Measurements from ENCODE around the gene DPT.

Gene DPT

GRCh38 chr1:168734946-168735345 lies 5.9 kb upstream of the DPT start:
- no peak for DNase-seq

DNA sequence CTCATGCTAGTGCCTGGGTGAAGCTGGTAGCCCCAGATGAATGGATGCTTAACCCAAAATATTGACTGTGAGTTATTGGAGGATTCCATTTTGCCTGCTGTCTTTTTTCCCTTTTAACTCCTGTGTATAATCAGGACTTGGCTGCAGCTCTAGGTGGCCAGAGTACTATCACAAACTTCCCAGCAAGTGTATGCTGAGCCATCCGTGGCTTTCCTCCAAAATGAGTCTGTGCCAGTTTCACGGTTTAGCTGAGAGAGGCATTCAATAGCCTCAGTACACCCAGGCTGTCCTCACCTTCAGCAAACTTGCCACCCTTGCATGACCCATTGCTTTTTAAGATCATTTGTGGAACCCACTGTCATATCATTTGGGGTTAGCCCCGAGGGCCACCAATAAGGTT lies 5.3 kb upstream of the DPT start:
- no peak for DNase-seq

GRCh38 chr1:168733241-168733640 lies 4.2 kb upstream of the DPT start:
- DNase-seq: no peak

- no peak for DNase-seq
These were observed 3.7 kb upstream of the DPT start for GRCh38 chr1:168732736-168733135.

DNA sequence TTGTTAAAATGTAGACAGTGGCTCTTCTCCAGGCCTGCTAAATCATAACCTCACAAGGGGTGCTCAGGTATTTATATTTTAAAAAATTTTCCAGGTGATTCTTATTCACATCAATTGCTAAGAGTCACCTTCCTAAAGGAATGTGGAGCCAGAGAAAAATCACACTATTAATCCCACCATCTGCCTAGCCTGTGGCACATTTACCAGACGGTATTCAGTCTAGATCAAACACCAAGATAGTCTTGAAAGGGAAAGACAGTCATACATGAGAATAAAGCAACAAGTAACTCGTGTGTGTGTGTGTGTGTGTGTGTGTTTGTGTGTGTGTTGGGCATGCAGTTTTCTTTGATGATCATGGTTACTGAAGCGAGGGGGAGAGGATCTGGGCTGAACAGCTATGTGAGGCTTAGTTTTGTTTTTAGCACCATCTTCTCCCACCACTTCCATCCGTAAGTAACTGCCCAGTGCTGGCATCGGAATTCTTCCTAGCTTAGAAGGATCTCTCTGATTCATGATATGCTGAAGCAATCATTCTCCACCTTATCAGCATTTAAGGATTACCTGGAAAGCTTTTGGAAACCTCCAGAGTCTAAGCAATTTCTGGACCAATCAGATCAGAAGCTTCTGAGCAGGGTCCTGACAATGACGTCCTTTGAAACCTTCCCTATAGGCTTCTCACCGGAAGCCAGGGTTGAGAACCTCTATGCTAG lies 2.4 kb upstream of the DPT start:
- no peak for DNase-seq

GRCh38 chr1:168729405-168729802 lies 398 bp upstream of the DPT start:
- DNase-seq: no peak

GRCh38 chr1:168726719-168727118 lies 2.3 kb downstream of the DPT start:
- no peak for DNase-seq

DNA sequence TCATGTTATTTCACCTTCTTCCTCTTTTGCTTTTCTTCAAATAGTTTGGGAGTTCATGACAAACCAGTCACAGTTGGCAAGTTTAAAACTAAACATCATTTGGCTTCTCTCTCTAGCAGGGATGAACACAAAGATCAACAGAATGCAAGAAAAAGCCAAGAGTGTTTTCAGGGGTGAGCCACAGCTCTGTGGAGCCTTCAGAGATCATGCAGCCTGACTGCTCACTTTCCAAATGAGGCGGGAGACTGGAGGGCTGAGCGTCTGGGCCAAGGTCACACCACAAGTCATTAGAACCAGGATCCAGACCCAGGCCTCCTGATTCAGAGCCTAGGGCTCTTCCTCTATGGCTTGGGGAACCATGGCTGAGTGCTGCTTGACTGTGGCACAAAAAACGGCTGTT lies 2.7 kb downstream of the DPT start:
- DNase-seq: no peak

- no peak for DNase-seq
These were observed 3.2 kb downstream of the DPT start for GRCh38 chr1:168725831-168726230.

GRCh38 chr1:168725060-168725459 lies 3.9 kb downstream of the DPT start:
- no peak for DNase-seq

DNA sequence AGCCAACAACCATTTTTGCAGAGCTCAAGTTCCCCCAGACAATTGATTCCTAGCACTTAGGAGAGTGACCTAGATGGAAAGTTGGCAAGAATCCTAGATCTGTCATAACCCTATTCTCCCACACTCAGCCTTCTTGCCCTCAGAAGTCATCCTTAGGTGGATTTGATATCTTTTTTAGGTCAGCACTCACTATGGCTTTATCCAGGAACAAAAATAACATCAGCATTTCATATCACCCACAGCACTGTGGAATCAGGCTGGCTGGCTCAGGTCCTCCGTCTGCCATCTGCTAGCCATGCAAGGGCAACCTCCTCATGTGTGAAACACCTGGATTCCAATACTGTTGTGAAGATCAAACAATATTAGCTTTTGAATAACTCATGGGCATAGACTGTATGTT lies 6.0 kb downstream of the DPT start:
- DNase-seq: no peak

GRCh38 chr1:168720839-168721238 lies 8.2 kb downstream of the DPT start:
- no peak for DNase-seq

DNA sequence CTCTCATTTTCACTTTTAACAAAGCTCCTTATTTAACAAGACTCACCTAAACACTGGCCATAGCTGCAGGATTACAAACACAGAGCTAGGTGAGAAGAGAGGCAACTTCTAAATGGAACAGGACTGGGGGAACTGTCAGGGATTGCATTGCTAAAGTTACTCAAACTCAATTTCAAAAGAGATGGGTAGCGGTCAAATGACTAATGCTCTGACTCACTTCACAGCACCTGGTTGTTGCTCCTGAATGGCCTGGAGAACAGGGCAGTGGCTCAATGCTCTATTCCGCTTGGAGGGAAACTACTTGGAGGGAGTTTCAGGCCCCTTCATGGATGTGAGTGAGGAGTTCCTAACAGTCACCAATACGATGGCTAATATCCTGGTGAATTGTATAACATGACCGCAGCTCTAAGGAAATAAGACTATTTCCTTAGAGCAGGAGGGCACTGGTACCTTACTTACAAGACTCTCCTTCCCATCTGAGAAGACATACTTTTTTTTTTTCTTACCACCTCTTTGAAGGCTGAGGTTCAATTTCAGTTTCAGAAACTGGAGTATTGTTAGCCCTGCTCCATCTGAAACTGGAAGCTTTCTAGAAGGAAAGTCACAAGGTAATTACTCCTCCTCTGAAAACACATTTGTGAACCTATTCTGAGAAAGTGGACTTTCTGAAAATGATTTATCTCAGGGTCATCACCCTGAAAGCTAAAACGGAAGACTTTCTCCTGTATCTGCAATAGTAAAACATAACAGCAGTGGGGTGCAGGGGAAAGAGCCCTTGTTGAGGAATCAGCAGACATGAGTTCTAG lies 9.5 kb downstream of the DPT start:
- no peak for DNase-seq

GRCh38 chr1:168717906-168718891 lies 10.8 kb downstream of the DPT start:
- no peak for DNase-seq

GRCh38 chr1:168714012-168714411 lies 15.0 kb downstream of the DPT start:
- no peak for DNase-seq

DNA sequence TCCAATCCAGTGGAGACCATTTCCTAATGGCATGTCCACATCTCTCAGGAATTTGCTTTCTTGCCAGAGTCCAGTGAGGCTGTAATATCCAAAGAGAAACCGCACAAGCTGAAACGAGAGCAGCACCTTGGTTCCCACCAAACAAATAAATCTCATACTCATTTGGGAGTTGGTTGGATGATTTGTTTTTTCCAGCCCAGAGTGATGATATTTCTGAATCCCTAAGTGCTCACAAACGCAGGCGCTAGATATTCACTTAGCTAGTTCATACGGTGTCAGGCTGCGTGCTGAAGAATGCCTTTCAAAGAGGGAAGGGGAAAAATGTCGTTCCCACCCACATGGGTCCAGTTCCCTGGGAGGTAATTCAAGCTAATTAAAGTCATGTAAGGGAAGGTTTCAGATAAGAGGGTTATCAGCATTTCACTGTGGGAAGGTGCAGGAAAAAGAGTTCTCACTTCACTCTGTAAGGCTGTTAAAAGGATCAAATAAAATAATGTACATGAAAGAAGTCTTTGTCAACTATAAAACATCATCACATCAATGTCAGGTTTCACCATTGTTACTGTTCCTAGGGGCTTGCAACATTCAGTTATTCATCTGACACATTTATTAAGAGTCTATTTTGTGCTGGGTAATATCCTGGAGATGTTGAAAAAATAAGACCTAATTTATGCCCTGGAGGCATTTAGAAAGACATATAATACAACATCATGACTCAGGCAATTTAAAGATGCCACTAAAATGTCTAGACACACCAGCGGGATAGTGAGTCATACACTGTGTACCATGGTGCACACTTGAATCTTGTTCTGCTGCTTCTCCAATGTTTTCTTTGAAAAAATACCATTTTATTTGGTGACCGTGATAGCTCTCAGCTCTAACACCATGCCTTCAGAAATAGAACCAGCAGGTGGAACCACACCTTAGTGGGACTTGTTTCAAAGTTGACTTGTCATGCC lies 19.3 kb downstream of the DPT start:
- no peak for DNase-seq

DNA sequence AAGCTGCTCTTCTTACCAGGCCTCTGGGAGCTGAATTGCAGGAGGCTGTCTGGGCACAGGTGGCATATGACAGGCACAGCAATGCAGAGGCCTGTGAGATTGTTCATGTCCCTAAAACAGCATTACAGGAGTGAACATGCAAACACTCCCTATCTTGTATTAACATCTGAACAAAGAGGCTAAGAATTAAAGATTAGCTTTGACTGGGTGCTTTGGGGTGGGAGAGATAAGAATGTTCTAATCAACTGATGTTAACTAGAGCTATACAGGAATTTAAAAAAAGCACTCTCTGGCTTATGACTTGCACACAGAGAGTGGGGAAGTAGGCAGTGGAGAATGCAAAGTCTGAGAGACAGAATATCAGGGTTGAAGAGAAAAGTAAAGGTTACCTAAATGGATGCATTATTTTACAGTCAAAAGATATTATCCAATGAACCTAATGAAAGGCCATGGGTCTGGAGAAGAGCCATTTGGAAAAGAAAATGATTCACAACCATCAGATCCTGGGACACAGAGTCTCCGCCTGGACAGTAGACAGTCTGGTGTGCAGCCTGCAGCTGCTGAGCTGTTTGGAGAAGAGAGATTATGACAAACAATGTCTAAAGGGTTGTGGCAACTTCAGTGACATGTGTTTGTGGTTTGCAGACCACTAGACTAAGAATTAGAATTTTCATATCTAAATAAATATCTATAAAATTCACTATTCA lies 20.2 kb downstream of the DPT start:
- DNase-seq: no peak

- no peak for DNase-seq
These were observed 22.5 kb downstream of the DPT start for GRCh38 chr1:168706391-168706992.

DNA sequence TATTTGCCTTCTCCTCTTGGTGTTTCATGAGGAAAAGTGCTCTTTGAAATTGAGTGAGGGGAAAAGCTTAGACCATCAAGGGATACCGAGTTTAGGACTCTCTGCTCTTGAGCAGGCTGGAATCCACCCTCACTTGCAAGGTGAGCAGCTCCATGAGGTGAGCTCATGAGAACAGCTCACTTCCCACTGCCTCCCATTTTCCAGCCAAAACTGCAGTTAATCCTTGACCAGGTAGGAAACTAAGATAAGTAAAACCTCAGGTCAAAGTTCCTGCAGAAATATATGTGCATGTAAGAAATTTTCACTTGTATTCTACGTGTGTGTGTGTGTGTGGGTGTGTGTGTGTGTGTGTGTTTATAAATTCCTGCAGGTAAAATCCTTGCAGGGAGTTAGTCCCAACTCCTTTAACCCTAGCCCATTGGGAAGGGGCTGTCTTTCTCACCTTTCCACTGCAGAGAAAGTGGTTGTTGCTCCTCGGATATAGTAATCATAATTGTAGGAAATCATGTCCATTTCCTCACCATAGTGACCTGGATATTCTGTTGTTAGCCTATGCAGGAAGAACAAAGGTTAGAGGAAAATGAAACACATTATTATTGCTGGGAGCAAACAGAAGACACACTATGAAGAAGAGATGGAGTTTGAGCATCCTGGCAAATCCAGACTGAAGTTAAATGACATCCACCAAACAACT lies 28.3 kb downstream of the DPT start:
- no peak for DNase-seq

DNA sequence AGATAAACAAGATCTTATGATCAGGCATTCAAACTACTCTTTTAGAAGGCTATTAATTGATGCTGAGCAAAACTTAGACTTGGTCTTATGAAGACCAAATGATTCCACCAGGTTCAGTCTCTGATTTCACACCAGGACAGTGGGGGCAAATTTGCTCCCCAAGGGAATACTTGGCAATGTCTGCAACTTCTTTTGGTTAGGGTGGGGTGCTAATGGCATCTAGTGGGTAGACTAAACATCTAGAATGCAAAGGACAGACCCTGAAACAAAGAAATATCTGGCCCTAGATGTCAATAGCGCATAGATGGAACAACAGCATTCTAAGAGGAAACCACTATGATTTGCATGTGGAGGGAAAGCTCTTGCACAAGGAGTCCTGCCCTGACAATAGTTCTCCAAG lies 30.6 kb downstream of the DPT start:
- DNase-seq: no peak

Data from activated T-cell treated with anti-CD3 and anti-CD28 coated beads, Interleukin-2, amount 50 U/mL, for 48 hours (primary cell).